Prostate gland (tissue), 2 donors: ENCODE data around the gene ANGEL2.

ENCODE experiments used
- CTCF ChIP-seq, 4 experiments: fragments of 200-600 bp in 2 of 4; fragments of 450-650 bp in 2 of 4; sonication (generic) in 2 of 4; IDR thresholded peaks; 1 replicate in 3 of 4; 2 replicates in 1 of 4; pipeline ENCODE4 v1.5.1; 2016 to 2019; ENCODE audit warnings: antibody characterized with exemption in 4 of 4, mild to moderate bottlenecking in 2 of 4, moderate library complexity in 2 of 4
- POLR2A ChIP-seq: fragments of 450-650 bp; IDR thresholded peaks from one replicate; pipeline ENCODE4 v1.6.1; 2016; ENCODE audit warnings: antibody characterized with exemption, mild to moderate bottlenecking
- POLR2AphosphoS5 ChIP-seq: sonication (generic); formaldehyde crosslinking; IDR thresholded peaks from one replicate; pipeline ENCODE4 v1.6.1; 2017; ENCODE audit warnings: antibody characterized with exemption

GRCh38 chr1:213008564-213008963 is 7.1 kb downstream of the ANGEL2 start:
- TF ChIP-seq CTCF (IDR thresholded peaks at IDR 0.05), result no peak
- TF ChIP-seq POLR2A, result no peak
- no peak for TF ChIP-seq POLR2AphosphoS5
